ENCODE results near the gene SRBD1.

The SRBD1 gene

DNA sequence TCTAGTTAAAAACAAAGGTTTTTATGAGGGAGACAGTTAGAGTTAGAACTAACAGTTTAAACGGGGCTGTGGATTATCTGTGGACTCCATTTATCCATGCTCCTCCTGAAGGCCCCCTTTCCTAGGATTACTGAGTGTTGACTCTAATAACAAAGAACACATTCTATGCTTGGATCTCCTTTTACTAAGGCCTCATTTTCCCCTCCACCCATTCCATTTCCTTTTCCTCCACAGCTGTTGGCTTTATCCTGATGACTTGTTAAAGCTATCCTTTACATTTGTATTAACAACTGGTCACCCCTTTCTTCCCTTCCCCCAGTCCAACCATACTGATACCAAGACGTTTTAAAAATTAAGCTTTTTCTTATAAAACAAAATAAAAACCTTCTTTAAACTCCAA is 220.6 kb downstream of the SRBD1 start:
- no peaks in the 10 kb centered on the region for H3K27me3 ChIP-seq (ENCODE audit: low read depth)
- DNase-seq (ENCODE audit: low spot score in 2 of 2): no peak
- in situ Hi-C loops (cut with MboI; ENCODE audit: low sequenced_read_pairs): no loop called here
- peaks cover 22% of the 10 kb centered on the region for H3K4me1 ChIP-seq
- H3K36me3 ChIP-seq (replicated peaks): no peaks in the 10 kb centered on the region
- H3K4me3 ChIP-seq: no peak overlapping the region
- no peaks in the 10 kb centered on the region for H3K9me3 ChIP-seq

GRCh38 chr2:45388541-45389100 is 222.4 kb downstream of the SRBD1 start:
- Histone ChIP-seq H3K4me1 (peaks cover 22% of the 10 kb centered on the region), H3K4me3 (no peak overlapping the region), H3K36me3 (replicated peaks) (no peaks in the 10 kb centered on the region), H3K27me3 (ENCODE audit: low read depth) (no peaks in the 10 kb centered on the region), H3K9me3 (no peaks in the 10 kb centered on the region)
- DNase-seq (ENCODE audit: low spot score in 2 of 2): peak; percentile 16 to 83
- in situ Hi-C loops (cut with MboI; ENCODE audit: low sequenced_read_pairs): no loop called here

- no peak for DNase-seq (ENCODE audit: low spot score in 2 of 2)
- H3K4me1 ChIP-seq: no peaks in the 10 kb centered on the region
- in situ Hi-C loops (cut with MboI; ENCODE audit: low sequenced_read_pairs): no loop called here
These were observed 228.3 kb downstream of the SRBD1 start for GRCh38 chr2:45382744-45383143.

GRCh38 chr2:45380131-45380836 is 230.8 kb downstream of the SRBD1 start:
- Histone ChIP-seq H3K4me1 (no peaks in the 10 kb centered on the region), H3K9me3 (no peaks in the 10 kb centered on the region), H3K36me3 (replicated peaks) (no peaks in the 10 kb centered on the region), H3K27me3 (ENCODE audit: low read depth) (no peaks in the 10 kb centered on the region), H3K4me3 (no peak overlapping the region)
- in situ Hi-C loops (cut with MboI; ENCODE audit: low sequenced_read_pairs): no loop called here
- no peak for DNase-seq (ENCODE audit: low spot score in 2 of 2)

More at GRCh38 chr2:45382744-45383143, 228.3 kb downstream of the SRBD1 start:
- no peaks in the 10 kb centered on the region for H3K27me3 ChIP-seq (ENCODE audit: low read depth)
- no peaks in the 10 kb centered on the region for H3K36me3 ChIP-seq (replicated peaks)
- no peak overlapping the region for H3K4me3 ChIP-seq
- H3K9me3 ChIP-seq: no peaks in the 10 kb centered on the region

DNA sequence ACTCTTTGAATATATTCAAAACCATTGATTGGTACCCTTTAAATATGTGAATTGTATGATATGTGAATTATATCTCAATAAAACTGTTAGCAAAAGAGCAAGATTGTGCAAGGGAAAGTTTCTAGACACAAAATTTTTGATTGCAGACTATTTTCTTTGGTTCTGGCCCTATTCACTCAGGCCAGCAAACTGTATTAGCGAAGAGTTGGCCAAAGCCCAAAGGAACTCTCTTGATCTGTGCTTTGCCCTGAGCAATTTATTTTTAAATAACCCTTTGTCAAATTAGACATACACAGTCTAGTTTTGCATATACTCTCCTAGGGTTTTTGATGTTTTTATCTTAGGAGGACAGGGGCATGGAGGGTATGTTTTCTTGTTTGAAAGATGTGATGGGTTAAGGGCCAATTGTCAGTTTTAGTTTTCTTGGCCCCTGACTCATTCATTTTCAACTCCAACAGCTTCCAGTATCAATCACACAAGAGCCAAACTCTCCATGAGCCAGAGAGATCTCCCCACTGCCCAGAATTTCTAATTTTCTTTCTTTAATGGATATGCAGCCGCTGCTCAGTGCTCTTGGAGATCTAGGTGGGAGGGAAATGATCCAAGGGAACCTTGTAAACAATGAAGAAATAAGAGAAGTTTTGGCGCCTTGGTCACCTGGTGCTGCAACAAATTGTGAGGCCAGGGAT is 231.5 kb downstream of the SRBD1 start:
- in situ Hi-C loops (cut with MboI; ENCODE audit: low sequenced_read_pairs): no loop called here
- H3K27me3 ChIP-seq (ENCODE audit: low read depth): no peaks in the 10 kb centered on the region
- H3K4me1 ChIP-seq: no peaks in the 10 kb centered on the region
- no peaks in the 10 kb centered on the region for H3K9me3 ChIP-seq
- no peaks in the 10 kb centered on the region for H3K36me3 ChIP-seq (replicated peaks)
- no peak overlapping the region for H3K4me3 ChIP-seq
- no peak for DNase-seq (ENCODE audit: low spot score in 2 of 2)

DNA sequence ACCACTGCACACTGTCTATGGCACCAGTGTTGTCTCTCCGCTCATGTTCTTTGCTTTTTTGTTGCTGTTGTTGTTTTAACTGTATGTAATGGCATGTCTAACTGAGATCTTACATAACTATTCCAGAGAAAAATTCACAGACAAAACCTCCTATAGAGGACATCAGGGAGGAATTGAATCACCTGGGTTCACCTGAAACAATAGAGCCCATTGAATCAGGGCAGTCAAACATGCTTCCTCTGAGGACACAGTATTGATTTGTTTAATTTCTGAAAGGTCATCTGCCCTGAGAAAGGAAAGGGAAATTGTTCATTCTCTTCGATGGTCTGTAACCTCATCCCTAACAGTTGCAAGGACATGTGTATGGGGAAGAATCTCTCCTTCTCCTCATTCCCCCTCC is 237.5 kb downstream of the SRBD1 start:
- no peak for DNase-seq (ENCODE audit: low spot score in 2 of 2)
- Histone ChIP-seq H3K36me3 (replicated peaks) (no peaks in the 10 kb centered on the region), H3K9me3 (no peaks in the 10 kb centered on the region), H3K4me3 (no peak overlapping the region), H3K4me1 (no peaks in the 10 kb centered on the region), H3K27me3 (ENCODE audit: low read depth) (no peaks in the 10 kb centered on the region)
- in situ Hi-C loops (cut with MboI; ENCODE audit: low sequenced_read_pairs): no loop called here

- Histone ChIP-seq H3K4me1 (no peaks in the 10 kb centered on the region), H3K4me3 (no peak overlapping the region), H3K36me3 (replicated peaks) (no peaks in the 10 kb centered on the region), H3K9me3 (no peaks in the 10 kb centered on the region), H3K27me3 (ENCODE audit: low read depth) (no peaks in the 10 kb centered on the region)
- in situ Hi-C loops (cut with MboI; ENCODE audit: low sequenced_read_pairs): no loop called here
- no peak for DNase-seq (ENCODE audit: low spot score in 2 of 2)
These were observed 240.7 kb downstream of the SRBD1 start for GRCh38 chr2:45370369-45370768.

DNA sequence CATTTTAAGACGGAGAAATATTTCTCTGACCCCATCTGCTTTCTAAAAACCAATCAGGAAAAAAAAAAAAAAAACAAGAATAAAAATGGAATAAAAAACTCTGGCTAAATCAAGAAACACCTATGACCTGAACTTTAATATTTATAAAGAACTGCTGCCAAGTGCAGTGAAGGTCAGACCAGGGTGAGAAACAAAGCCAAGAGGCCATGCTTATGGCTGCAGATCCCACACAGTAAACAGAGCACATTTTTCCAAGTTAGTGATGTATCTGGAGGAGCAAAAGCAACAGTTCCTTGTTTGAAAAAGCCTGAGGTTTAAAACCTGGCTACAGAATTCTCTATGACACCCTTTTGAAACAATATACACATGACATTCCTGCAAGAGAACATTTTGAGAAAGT is 242.3 kb downstream of the SRBD1 start:
- Histone ChIP-seq H3K27me3 (ENCODE audit: low read depth) (no peaks in the 10 kb centered on the region; the same call in 1 of the 2 replicates), H3K4me3 (no peak overlapping the region), H3K9me3 (no peaks in the 10 kb centered on the region), H3K36me3 (replicated peaks) (no peaks in the 10 kb centered on the region), H3K4me1 (no peaks in the 10 kb centered on the region)
- in situ Hi-C loops (cut with MboI; ENCODE audit: low sequenced_read_pairs): no loop called here
- DNase-seq (ENCODE audit: low spot score in 2 of 2): no peak

DNA sequence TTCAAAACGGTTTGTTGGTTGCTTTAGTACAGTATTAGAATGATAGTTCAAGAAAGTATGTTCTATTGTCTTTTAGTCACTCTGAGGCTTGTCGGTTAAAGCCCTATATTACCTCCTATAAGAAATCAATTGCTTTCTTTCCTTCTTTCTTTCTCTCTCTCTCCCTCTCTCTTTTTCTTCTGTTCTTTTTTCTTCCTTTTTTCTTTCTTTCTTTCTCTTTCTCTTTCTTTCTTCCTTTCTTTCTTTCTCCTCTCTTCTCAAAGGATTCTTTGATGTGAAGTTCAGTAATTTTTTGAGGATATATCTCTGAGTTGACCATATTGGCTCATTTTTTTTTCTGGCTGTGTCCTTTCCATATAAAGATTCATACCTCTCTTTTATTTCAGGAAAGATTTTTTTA is 249.4 kb downstream of the SRBD1 start:
- no peaks in the 10 kb centered on the region for H3K36me3 ChIP-seq (replicated peaks)
- no peaks in the 10 kb centered on the region for H3K9me3 ChIP-seq
- H3K4me3 ChIP-seq: no peak overlapping the region
- no peak for DNase-seq (ENCODE audit: low spot score in 2 of 2)
- no peaks in the 10 kb centered on the region; the same call in 1 of the 2 replicates for H3K27me3 ChIP-seq (ENCODE audit: low read depth)
- H3K4me1 ChIP-seq: no peaks in the 10 kb centered on the region
- in situ Hi-C loops (cut with MboI; ENCODE audit: low sequenced_read_pairs): no loop called here

GRCh38 chr2:45354776-45355175 is 256.3 kb downstream of the SRBD1 start:
- DNase-seq (ENCODE audit: low spot score in 2 of 2): no peak
- H3K9me3 ChIP-seq: no peaks in the 10 kb centered on the region
- no peaks in the 10 kb centered on the region for H3K36me3 ChIP-seq (replicated peaks)
- H3K4me3 ChIP-seq: no peak overlapping the region
- in situ Hi-C loops (cut with MboI; ENCODE audit: low sequenced_read_pairs): no loop called here
- H3K4me1 ChIP-seq: no peaks in the 10 kb centered on the region
- no peaks in the 10 kb centered on the region for H3K27me3 ChIP-seq (ENCODE audit: low read depth)

GRCh38 chr2:45353879-45354278 is 257.2 kb downstream of the SRBD1 start:
- DNase-seq (ENCODE audit: low spot score in 2 of 2): no peak
- Histone ChIP-seq H3K4me1 (no peaks in the 10 kb centered on the region), H3K4me3 (no peak overlapping the region), H3K9me3 (no peaks in the 10 kb centered on the region), H3K27me3 (ENCODE audit: low read depth) (no peaks in the 10 kb centered on the region), H3K36me3 (replicated peaks) (no peaks in the 10 kb centered on the region)
- in situ Hi-C loops (cut with MboI; ENCODE audit: low sequenced_read_pairs): no loop called here

DNA sequence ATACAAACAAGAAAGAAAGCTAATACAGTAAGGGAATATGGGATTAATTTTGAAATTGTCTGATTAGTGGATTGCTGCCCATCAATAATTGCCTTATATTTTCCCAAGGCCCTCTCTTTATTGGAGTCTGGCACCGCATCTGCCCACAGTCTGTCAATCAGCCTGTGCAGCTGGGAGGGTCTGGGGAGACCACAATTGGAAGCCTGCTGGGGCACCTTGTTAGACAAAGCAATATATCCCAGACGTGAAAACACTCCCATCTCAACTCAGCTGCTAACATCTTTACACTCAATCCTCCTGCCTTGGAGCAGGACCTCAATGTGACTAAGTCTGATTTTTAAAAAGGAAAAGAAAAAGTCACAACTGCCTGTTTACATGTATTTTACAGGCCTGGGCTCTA is 258.6 kb downstream of the SRBD1 start:
- Histone ChIP-seq H3K9me3 (no peaks in the 10 kb centered on the region), H3K27me3 (ENCODE audit: low read depth) (no peaks in the 10 kb centered on the region), H3K4me1 (no peaks in the 10 kb centered on the region), H3K4me3 (no peak overlapping the region), H3K36me3 (replicated peaks) (no peaks in the 10 kb centered on the region)
- in situ Hi-C loops (cut with MboI; ENCODE audit: low sequenced_read_pairs): no loop called here
- DNase-seq (ENCODE audit: low spot score in 2 of 2): no peak

DNA sequence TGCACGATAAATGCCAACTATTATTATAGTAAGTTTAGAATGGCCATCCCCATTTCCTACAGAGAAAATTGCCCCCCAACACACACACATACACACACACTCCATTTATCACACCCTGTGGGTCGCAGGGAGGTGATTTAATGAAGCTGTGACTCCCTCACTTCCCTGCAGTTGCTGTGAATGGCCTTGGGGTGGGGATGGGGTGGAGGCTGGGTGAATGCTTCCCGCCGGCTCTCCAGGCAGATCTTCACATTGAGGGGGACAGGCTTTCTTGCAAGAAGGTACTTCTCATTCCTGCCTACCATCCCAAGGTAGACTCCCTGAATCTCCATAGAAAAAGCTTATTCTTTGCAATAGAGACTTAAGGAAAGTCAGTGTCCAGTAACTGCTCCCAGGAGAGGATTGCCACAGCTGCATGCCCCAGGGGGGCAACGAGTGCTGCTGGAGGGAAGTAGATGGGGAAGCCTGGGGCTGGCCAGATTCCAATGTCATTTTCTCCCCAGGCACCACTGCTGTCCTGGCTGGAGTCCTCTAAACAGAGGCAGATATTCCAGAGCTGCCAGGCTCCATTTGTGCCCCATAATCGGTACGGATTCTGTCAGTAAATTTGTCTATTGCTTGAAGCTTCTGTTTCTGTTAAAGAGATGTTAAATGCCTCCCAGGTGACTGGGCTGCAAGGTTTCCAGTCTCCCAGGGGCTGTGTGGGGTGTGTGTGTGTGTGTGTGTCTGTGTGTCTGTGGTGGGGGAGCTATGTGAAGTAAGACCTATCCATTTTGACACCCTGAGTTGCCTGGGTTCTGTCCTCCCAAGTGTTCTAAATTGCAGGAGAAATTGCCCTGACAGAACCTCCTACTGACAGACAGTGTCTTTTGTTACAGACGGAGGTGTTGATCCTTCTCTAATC is 265.5 kb downstream of the SRBD1 start:
- in situ Hi-C loops (cut with MboI; ENCODE audit: low sequenced_read_pairs): no loop called here
- no peaks in the 10 kb centered on the region for H3K27me3 ChIP-seq (ENCODE audit: low read depth)
- H3K4me3 ChIP-seq: no peak overlapping the region
- H3K9me3 ChIP-seq: no peaks in the 10 kb centered on the region
- H3K4me1 ChIP-seq: no peaks in the 10 kb centered on the region
- no peak for DNase-seq (ENCODE audit: low spot score in 2 of 2)
- no peaks in the 10 kb centered on the region for H3K36me3 ChIP-seq (replicated peaks)
